HCT116 (cell line): ENCODE measurements around the gene PTGER1.

Experiments used
- ATF3 ChIP-seq: IDR thresholded peaks from 2 replicates; pipeline ENCODE4 v1.6.1; 2012
- CEBPB ChIP-seq: IDR thresholded peaks from 2 replicates; pipeline ENCODE4 v1.6.1; 2012; ENCODE audit warnings: low read depth
- CTCF ChIP-seq, 3 experiments: fragments of 200-600 bp in 1 of 3; sonication (generic) in 1 of 3; IDR thresholded peaks in 2 of 3; conservative IDR thresholded peaks in 1 of 3; 2 replicates each; pipeline ENCODE4 v1.5.1; 2012 to 2017; ENCODE audit warnings: low read depth in 2 of 3, low read length in 2 of 3, antibody characterized with exemption in 1 of 3, borderline replicate concordance in 1 of 3, control low read depth in 1 of 3, mild to moderate bottlenecking in 1 of 3, mixed read lengths in 1 of 3, mixed run types in 1 of 3, moderate library complexity in 1 of 3; ENCODE audit not compliant: insufficient read depth in 1 of 3
- POLR2A ChIP-seq: IDR thresholded peaks from 2 replicates; pipeline ENCODE4 v1.7.0; 2011; ENCODE audit warnings: borderline replicate concordance; ENCODE audit not compliant: insufficient read depth, insufficient read length; ENCODE audit errors: extremely low read depth
- POLR2AphosphoS5 ChIP-seq: IDR thresholded peaks from 2 replicates; pipeline ENCODE4 v1.6.1; 2011; ENCODE audit warnings: mild to moderate bottlenecking, low read depth, low read length, moderate library complexity
- YY1 ChIP-seq: IDR thresholded peaks from 2 replicates; pipeline ENCODE4 v1.6.1; 2011; ENCODE audit warnings: low read length, low read depth, moderate library complexity, mild to moderate bottlenecking; ENCODE audit not compliant: insufficient replicate concordance; ENCODE audit errors: extremely low read depth

- TF ChIP-seq CTCF (IDR thresholded peaks at IDR 0.05 in 2 of 3, conservative IDR thresholded peaks at IDR 0.05 in 1 of 3; ENCODE audit: borderline replicate concordance in 1 of 3, insufficient read depth in 1 of 3, low read depth in 2 of 3, low read length in 2 of 3) = no peak
- TF ChIP-seq POLR2A = no peak
- no peak for TF ChIP-seq CEBPB
- no peak; the same call in 1 of the 2 replicates for TF ChIP-seq POLR2AphosphoS5
- no peak for TF ChIP-seq ATF3
- no peak for TF ChIP-seq YY1
These were observed 39.2 kb upstream of the PTGER1 start for GRCh38 chr19:14514215-14514863.
